ENCODE measurements around the gene MAN2C1. TPM values are rescaled to one million over a fixed set of nuclear protein-coding genes. Genes with fewer than 3 reads are reported as not detected.

Gene MAN2C1
- total RNA-seq, 2 experiments from 2014 or later: 519 to 546 TPM

DNA sequence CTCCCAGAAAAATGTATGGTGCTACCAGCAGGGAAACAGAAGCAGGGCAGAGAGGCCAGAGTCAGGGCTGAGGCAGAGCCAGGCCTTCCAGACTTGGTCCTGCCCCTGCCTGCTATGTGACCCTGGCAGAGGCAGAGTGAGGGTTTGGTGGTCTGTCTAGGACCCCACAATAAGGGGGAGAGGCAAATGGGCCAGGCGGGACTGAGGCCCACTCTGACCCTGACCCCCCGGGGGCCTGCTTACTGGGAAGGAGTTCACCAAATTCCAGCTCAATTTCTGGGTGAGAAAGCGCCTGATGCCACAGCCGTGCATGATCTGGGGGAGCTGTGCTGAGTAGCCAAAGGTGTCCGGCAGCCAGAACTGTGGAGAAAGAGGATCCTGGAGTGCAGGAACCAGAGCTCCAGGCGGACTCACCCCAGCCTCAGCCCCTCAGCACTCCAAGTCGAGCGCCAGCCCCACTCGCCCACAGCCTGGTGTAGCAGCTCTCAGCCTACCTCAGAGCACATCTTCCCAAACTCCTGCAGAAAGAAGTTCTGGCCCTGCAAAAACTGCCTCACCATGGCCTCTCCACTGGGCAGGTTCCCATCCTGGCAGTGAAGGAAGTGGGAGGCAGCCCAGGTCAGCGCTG, 6.9 kb downstream of the MAN2C1 start:
- H3K27me3 ChIP-seq (ENCODE audit: control insufficient read depth in 1 of 2, insufficient read depth in 2 of 2, low read length in 2 of 2): no peaks in the 10 kb centered on the region
- Mint-ChIP-seq H3K27me3 (no peaks in the 10 kb centered on the region), H3K36me3 (ENCODE audit: low read depth) (peaks cover 63% of the 10 kb centered on the region), H3K4me1 (ENCODE audit: low read depth) (no peaks in the 10 kb centered on the region), H3K27ac (no peak overlapping the region), H3K9me3 (no peaks in the 10 kb centered on the region), H3K4me3 (no peak overlapping the region)
- peaks cover 0 to 3% of the 10 kb centered on the region in 2 experiments for H3K9me3 ChIP-seq (ENCODE audit: control insufficient read depth in 1 of 2, insufficient read depth in 1 of 2, low read length in 2 of 2)
- POLR2A ChIA-PET: interaction anchor here (1.0 kb wide), 1 partner anchor 11 kb away, joined by 4 read pairs; no protein-coding TSS in a partner anchor
- intact Hi-C loops (cut with DNase I, micrococcal nuclease): no loop called here
- peaks cover 81% of the 10 kb centered on the region for H3K36me3 ChIP-seq (ENCODE audit: insufficient read depth, low read length)
- CTCF ChIA-PET: no interaction called here
- peaks cover under 1% of the 10 kb centered on the region for H3K4me1 ChIP-seq (ENCODE audit: insufficient read depth, low read length)
- TF ChIP-seq, protein P1, sequence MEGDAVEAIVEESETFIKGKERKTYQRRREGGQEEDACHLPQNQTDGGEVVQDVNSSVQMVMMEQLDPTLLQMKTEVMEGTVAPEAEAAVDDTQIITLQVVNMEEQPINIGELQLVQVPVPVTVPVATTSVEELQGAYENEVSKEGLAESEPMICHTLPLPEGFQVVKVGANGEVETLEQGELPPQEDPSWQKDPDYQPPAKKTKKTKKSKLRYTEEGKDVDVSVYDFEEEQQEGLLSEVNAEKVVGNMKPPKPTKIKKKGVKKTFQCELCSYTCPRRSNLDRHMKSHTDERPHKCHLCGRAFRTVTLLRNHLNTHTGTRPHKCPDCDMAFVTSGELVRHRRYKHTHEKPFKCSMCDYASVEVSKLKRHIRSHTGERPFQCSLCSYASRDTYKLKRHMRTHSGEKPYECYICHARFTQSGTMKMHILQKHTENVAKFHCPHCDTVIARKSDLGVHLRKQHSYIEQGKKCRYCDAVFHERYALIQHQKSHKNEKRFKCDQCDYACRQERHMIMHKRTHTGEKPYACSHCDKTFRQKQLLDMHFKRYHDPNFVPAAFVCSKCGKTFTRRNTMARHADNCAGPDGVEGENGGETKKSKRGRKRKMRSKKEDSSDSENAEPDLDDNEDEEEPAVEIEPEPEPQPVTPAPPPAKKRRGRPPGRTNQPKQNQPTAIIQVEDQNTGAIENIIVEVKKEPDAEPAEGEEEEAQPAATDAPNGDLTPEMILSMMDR (IDR thresholded peaks at IDR 0.05): no peak
- ATAC-seq (ENCODE audit: poor library complexity) (no peak), DNase-seq (no peak)
- H3K27ac ChIP-seq (ENCODE audit: low read depth in 1 of 2, low read length in 2 of 2): no peak overlapping the region
- H3K4me3 ChIP-seq (ENCODE audit: low read length): no peak overlapping the region

DNA sequence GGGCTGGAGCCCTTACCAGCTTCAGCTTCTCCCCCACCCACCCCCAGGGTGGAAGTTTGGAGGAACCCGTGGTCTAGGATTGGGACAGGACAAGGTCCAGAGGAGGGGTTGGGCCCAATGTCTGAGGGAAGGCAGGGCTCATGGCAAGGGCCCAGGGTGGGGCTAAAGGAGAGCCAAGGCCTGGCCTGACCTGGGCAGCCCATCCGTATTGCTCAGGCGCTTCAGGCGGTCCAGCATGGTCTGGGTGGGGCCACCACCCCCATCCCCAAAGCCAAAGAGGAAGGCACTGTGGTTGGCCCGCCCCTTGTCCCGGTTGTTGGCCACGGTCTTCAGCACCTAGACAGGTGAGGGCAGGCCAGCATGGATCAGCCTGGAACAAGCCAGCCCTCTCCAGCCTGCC, 7.6 kb downstream of the MAN2C1 start:
- Histone ChIP-seq H3K36me3 (ENCODE audit: insufficient read depth, low read length) (peaks cover 80% of the 10 kb centered on the region), H3K9me3 (ENCODE audit: control insufficient read depth in 1 of 2, insufficient read depth in 1 of 2, low read length in 2 of 2) (peaks cover 0 to 3% of the 10 kb centered on the region in 2 experiments), H3K4me1 (ENCODE audit: insufficient read depth, low read length) (no peaks in the 10 kb centered on the region), H3K27me3 (ENCODE audit: control insufficient read depth in 1 of 2, insufficient read depth in 2 of 2, low read length in 2 of 2) (no peaks in the 10 kb centered on the region), H3K27ac (ENCODE audit: low read depth in 1 of 2, low read length in 2 of 2) (no peak overlapping the region), H3K4me3 (ENCODE audit: low read length) (no peak overlapping the region)
- TF ChIP-seq, protein P1 (IDR thresholded peaks at IDR 0.05): no peak
- no peak overlapping the region for H3K4me3 Mint-ChIP-seq
- ChIA-PET CTCF (no interaction called here), POLR2A (interaction anchor here (1.0 kb wide), 1 partner anchor 10 kb away, joined by 4 read pairs; no protein-coding TSS in a partner anchor)
- DNase-seq (no peak), ATAC-seq (ENCODE audit: poor library complexity) (no peak)
- intact Hi-C loops (cut with DNase I, micrococcal nuclease): no loop called here
- H3K36me3 Mint-ChIP-seq (ENCODE audit: low read depth): peaks cover 60% of the 10 kb centered on the region
- H3K27me3 Mint-ChIP-seq: no peaks in the 10 kb centered on the region
- no peaks in the 10 kb centered on the region for H3K4me1 Mint-ChIP-seq (ENCODE audit: low read depth)
- H3K9me3 Mint-ChIP-seq: no peaks in the 10 kb centered on the region
- H3K27ac Mint-ChIP-seq: no peak overlapping the region

DNA sequence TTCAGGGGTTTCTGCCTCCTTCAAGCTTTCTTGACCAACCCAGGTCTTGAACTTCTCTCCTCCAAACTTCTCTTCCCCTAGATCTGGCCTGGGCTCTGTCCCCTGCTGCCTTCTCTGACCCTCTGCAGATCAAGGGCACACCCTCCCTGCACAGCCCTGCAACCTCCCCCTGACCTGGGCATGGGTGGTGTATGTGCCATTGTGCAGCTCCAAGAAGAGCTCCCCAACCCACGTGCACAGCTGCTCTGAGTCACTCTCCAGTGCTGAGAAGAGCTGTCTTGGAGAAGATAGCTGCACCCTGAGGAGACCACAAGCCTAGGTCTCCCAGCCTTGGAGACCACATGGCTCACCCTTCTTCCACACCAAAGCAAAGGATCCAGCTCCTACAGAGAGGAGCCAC, 8.0 kb downstream of the MAN2C1 start:
- ATAC-seq (ENCODE audit: poor library complexity) (no peak), DNase-seq (no peak)
- no peaks in the 10 kb centered on the region for H3K27me3 ChIP-seq (ENCODE audit: control insufficient read depth in 1 of 2, insufficient read depth in 2 of 2, low read length in 2 of 2)
- POLR2A ChIA-PET: no interaction called here
- no peaks in the 10 kb centered on the region for H3K4me1 ChIP-seq (ENCODE audit: insufficient read depth, low read length)
- no peak overlapping the region for H3K27ac Mint-ChIP-seq
- TF ChIP-seq, protein P1 (IDR thresholded peaks at IDR 0.05): no peak
- peaks cover 55% of the 10 kb centered on the region for H3K36me3 Mint-ChIP-seq (ENCODE audit: low read depth)
- CTCF ChIA-PET: no interaction called here
- no peaks in the 10 kb centered on the region for H3K9me3 Mint-ChIP-seq
- peaks cover 0 to 3% of the 10 kb centered on the region in 2 experiments for H3K9me3 ChIP-seq (ENCODE audit: control insufficient read depth in 1 of 2, insufficient read depth in 1 of 2, low read length in 2 of 2)
- H3K4me3 ChIP-seq (ENCODE audit: low read length): no peak overlapping the region
- no peak overlapping the region for H3K4me3 Mint-ChIP-seq
- intact Hi-C loops (cut with DNase I, micrococcal nuclease): no loop called here
- H3K4me1 Mint-ChIP-seq (ENCODE audit: low read depth): no peaks in the 10 kb centered on the region
- no peak overlapping the region for H3K27ac ChIP-seq (ENCODE audit: low read depth in 1 of 2, low read length in 2 of 2)
- H3K27me3 Mint-ChIP-seq: no peaks in the 10 kb centered on the region
- H3K36me3 ChIP-seq (ENCODE audit: insufficient read depth, low read length): peaks cover 78% of the 10 kb centered on the region
